Psoas muscle (tissue), 8 donors: ENCODE results near the gene UTP14C. TPM values are rescaled to one million over a fixed set of nuclear protein-coding genes. Genes with fewer than 3 reads are reported as not detected.

Experiments used
- ATAC-seq, 4 donors: fragments of 200-7000 bp; cut with Tn5 transposase; one replicate each; pipeline ENCODE4 v1.9.1; 2020; ENCODE audit warnings: moderate library complexity in 3 of 4, mild to moderate bottlenecking in 2 of 4
- DNase-seq, 2 donors: peaks; one replicate each; pipeline ENCODE4 v3.0.0-alpha.2; 2020
- H3K27ac ChIP-seq: fragments of 200-600 bp; one replicate; pipeline ENCODE4 v1.8.0; 2022
- H3K27me3 ChIP-seq, 3 donors: fragments of 200-600 bp in 1 of 3; one replicate each; pipeline versions ENCODE4 v1.6.1 to v1.8.0; 2013 to 2022; ENCODE audit warnings: low read length in 2 of 3, mild to moderate bottlenecking in 2 of 3, moderate library complexity in 1 of 3; ENCODE audit not compliant: insufficient read depth in 3 of 3
- H3K36me3 ChIP-seq, 2 donors: fragments of 200-600 bp in 1 of 2; one replicate each; pipeline versions ENCODE4 v1.6.1 to v1.8.0; 2013 to 2022; ENCODE audit warnings: low read depth in 1 of 2, mild to moderate bottlenecking in 1 of 2, moderate library complexity in 1 of 2; ENCODE audit not compliant: insufficient read depth in 1 of 2
- H3K4me1 ChIP-seq: fragments of 200-600 bp; one replicate; pipeline ENCODE4 v1.8.0; 2022
- H3K4me3 ChIP-seq: fragments of 200-600 bp; one replicate; pipeline ENCODE4 v1.8.0; 2022; ENCODE audit warnings: mild to moderate bottlenecking
- H3K9me3 ChIP-seq: fragments of 200-600 bp; one replicate; pipeline ENCODE4 v1.8.0; 2022
- WGBS, 3 donors: extraction: QIAGEN DNeasy Blood & Tissue Kit; methylation state at CpG; one replicate each; pipeline versions ENCODE4 v1.1.6 to v1.1.7; 2013; 5-methylcytosine and 5-hydroxymethylcytosine counted together
- intact Hi-C, 2 donors: fragments of 100-400 bp; cut with DNase I; formaldehyde crosslinking; loops; one replicate each; pipeline versions ENCODE4 v1.11.0 to v1.14.2; 2022
- polyA plus RNA-seq, 3 donors: library from polyadenylated mRNA; stranded (reverse); fragments of 200-250 nt; gene quantifications; one replicate each; pipeline ENCODE4 v1.2.3, GENCODE V29; 2013
- total RNA-seq, 4 donors: library from RNA; stranded (reverse); fragmentation: NEBNext Ultra II Directional in 2 of 4; extraction: Animal tissue kit (Norgen Biotek cat#: 25700) in 2 of 4; gene quantifications; one replicate each; pipeline versions ENCODE4 v1.2.1 to v1.2.4, GENCODE V29; 2021 to 2023
- TF ChIP-seq, protein P1 (sequence below): fragments of 200-600 bp; IDR thresholded peaks from one replicate; pipeline ENCODE4 v1.8.0; 2022; ENCODE audit warnings: antibody characterized with exemption
- donor health status: healthy with polysubstance abuse.
- donor health status: DM: no; HTN: no; CAD: no; lungs with moderate emphysema.
- donor health status: Bipolar disorder and iron deficiency.
- donor health status: healthy.
- donor health status: DM: yes; HTN: yes; CAD: no.
- donor health status: DM: no; HTN: no; CAD: no.
- donor health status: DM: no; HTN: no; CAD: no.
- donor health status: DM: yes; HTN: yes; CAD: no.

The UTP14C gene
- total and polyA plus RNA-seq, 7 donors: 5.0 to 10.9 (median 9.0) TPM

DNA sequence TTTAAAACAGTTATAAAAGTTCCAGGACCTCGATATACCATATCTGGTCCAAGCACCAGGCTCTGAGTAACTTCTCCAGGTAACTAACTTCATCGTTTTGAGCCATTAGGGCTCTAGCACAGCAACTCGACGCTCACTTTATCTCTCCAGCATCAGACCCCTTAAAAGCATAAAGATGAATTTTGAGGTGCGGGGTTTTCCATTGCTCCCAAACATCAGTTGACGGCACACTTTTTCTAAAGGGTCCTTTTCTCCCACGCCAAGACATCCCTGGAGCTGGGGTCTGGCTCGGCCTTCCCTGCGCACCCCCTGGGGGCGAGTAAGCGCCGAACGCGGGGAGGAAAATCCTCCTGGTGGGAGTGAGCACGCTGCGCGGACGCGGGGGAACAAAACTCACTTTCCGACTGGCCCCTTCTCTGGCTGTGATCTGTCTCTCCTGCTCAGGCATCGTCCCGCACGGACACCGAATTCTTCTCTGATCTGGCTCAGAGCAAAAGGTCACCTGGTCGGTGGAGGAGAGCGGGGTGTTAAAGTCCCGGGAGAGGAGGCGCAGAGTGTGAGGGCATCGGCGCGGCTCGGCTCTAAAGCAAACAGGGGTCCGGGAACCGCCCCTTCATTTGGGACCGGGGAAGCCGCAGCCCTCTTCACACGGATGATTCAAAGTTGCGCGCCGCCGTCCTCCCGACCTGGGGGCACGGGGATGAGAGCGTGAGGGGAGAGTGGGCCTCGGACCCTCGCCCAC, 13.4 kb upstream of the UTP14C start, which contains the start of gene ATP7B:
TSS of gene ATP7B (minus strand) at position 561 of the 742 bp plus-strand sequence. CDS start at position 448, 113 bp downstream.
- TF ChIP-seq, protein P1, sequence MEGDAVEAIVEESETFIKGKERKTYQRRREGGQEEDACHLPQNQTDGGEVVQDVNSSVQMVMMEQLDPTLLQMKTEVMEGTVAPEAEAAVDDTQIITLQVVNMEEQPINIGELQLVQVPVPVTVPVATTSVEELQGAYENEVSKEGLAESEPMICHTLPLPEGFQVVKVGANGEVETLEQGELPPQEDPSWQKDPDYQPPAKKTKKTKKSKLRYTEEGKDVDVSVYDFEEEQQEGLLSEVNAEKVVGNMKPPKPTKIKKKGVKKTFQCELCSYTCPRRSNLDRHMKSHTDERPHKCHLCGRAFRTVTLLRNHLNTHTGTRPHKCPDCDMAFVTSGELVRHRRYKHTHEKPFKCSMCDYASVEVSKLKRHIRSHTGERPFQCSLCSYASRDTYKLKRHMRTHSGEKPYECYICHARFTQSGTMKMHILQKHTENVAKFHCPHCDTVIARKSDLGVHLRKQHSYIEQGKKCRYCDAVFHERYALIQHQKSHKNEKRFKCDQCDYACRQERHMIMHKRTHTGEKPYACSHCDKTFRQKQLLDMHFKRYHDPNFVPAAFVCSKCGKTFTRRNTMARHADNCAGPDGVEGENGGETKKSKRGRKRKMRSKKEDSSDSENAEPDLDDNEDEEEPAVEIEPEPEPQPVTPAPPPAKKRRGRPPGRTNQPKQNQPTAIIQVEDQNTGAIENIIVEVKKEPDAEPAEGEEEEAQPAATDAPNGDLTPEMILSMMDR: peak; percentile 4
- peak in 3 of 4 donors; percentile 14 to 34 (median 17) for ATAC-seq
- H3K9me3 ChIP-seq: no peaks in the 10 kb centered on the region
- H3K27me3 ChIP-seq: no peaks in the 10 kb centered on the region
- H3K4me3 ChIP-seq: peak within 1 kb of the TSS; percentile 80
- H3K27ac ChIP-seq: peak within 1 kb of the TSS; percentile 79
- H3K36me3 ChIP-seq: no peaks in the 10 kb centered on the region
- H3K4me1 ChIP-seq: peaks cover 17% of the 10 kb centered on the region
- 3 to 4% (median 4%) methylated on average over 40 to 46 of the region's 46 CpGs for WGBS, 3 donors
- intact Hi-C loops: no loop called here
- DNase-seq: peak in 1 of 2 donors; percentile 49

DNA sequence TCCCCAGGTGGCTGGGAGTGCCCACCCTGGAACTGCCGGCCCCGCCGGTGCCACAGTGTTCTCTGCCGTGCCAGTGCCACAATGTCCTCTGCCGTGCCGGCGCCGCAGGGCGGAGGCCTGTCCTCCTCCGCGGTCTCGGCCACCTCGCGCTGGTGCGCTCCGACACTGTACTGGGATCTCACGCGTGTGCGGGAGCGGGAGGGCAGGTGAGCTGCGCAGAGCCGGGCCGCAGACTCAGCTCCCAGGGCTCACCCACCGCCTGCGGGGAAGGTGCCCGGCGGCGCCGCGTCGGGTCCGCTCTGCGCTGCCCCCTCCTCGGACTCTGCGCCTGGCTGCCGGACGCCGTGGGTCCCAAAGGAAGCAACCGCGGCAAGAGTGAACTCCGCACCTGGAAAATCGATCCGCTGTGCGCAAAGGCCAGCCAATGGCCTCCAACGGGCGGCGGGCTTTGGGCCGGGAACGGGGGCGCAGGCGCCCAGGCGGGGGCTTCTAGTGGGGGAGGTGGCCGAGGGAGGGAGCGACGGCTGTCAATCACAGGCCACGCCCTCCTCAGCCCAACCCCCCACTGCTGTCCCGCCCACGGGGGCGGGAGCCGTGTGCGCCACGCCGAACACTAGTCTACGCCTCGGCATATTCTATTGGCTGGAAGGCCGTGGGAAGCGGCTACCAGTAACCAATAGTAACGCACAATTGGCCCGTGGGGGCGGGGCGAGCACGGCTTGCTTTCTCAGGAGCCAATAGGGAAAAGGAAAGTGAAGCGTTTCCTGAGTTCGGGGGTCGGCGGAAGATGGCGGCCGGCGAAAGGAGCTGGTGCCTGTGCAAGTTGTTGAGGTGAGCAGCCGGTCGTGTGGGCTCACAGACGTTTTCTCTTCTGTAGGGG, 12.6 kb upstream of the UTP14C start, which contains the start of gene ALG11:
TSS of gene ALG11 (plus strand) at position 767 of the 880 bp plus-strand sequence. CDS start at position 788, 21 bp downstream.
- H3K4me3 ChIP-seq: peak within 1 kb of the TSS; percentile 80
- no peaks in the 10 kb centered on the region for H3K9me3 ChIP-seq
- peak; percentile 99 to 100 for DNase-seq
- TF ChIP-seq, protein P1: no peak
- no peaks in the 10 kb centered on the region for H3K27me3 ChIP-seq
- peak; percentile 99 to 100 (median 100) for ATAC-seq
- H3K36me3 ChIP-seq: no peaks in the 10 kb centered on the region
- WGBS, 3 donors: 0 to 1% (median 0%) methylated on average over 67 to 82 of the region's 82 CpGs
- peaks cover 17% of the 10 kb centered on the region for H3K4me1 ChIP-seq
- intact Hi-C loops: no loop called here
- H3K27ac ChIP-seq: peak within 1 kb of the TSS; percentile 79

DNA sequence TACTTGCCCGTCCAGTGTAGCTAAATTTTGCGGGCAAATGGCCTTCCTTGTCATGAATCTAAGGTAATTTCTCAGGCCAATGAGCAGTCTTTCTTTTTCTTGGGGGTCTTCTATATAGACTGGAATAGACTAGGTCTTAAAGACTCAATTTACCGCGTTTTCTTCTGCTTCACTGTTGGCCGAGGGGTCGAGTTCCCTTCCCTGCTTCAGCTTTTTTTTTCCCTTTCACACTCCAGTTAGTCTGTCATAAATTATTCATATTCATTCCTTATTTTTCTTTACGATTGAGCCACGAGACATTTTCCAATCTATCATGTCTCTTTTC, 12.0 kb upstream of the UTP14C start:
- intact Hi-C loops: no loop called here
- H3K4me1 ChIP-seq: peaks cover 17% of the 10 kb centered on the region
- H3K27ac ChIP-seq: peak overlapping the region; percentile 79
- no peak for DNase-seq
- no peak for ATAC-seq
- H3K27me3 ChIP-seq: no peaks in the 10 kb centered on the region
- H3K36me3 ChIP-seq: no peaks in the 10 kb centered on the region
- H3K9me3 ChIP-seq: no peaks in the 10 kb centered on the region
- H3K4me3 ChIP-seq: peak overlapping the region; percentile 80
- TF ChIP-seq, protein P1: no peak
- WGBS, 3 donors: 0% methylated on average over 8 of the region's 8 CpGs

DNA sequence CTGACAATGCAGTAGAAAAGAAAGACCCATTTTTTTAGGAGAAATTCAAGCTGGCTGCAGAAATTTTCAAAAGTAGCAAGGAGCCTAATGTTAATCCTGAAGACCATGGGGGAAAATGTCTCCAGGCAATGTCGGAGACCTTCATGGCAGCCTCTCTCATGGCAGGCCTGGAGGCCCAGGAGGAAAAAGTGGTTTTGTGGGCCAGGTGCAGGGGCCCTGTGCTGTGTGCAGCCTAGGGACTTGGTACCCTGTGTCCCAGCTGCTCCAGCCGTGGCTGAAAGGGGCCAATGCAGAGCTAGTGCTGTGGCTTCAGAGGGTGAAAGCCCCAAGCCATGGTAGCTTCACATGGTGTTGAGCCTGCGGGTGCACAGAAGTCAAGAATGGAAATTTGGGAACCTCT, 8.2 kb upstream of the UTP14C start:
- H3K9me3 ChIP-seq: no peaks in the 10 kb centered on the region
- no peaks in the 10 kb centered on the region for H3K27me3 ChIP-seq
- no peak for DNase-seq
- H3K4me3 ChIP-seq: no peak overlapping the region
- peaks cover 8 to 38% of the 10 kb centered on the region in 2 donors for H3K36me3 ChIP-seq
- TF ChIP-seq, protein P1: no peak
- H3K4me1 ChIP-seq: peaks cover 7% of the 10 kb centered on the region
- no peak for ATAC-seq
- no peak overlapping the region for H3K27ac ChIP-seq
- intact Hi-C loops: no loop called here
- 93 to 96% (median 96%) methylated on average over 3 of the region's 3 CpGs for WGBS, 3 donors
